ENCODE data around the gene IKZF5.

IKZF5 gene

GRCh38 chr10:122980209-122981065, 28.2 kb downstream of the IKZF5 start, which contains the start of gene PSTK:
PSTK (plus strand) TSS chr10:122980401; CDS start chr10:122980480, 79 bp downstream.
- peak; percentile 95 for DNase-seq

GRCh38 chr10:122974543-122975064, 34.0 kb downstream of the IKZF5 start:
- DNase-seq, result no peak

- no peak for DNase-seq
Measured at GRCh38 chr10:122974023-122974422, 34.6 kb downstream of the IKZF5 start.

GRCh38 chr10:122968698-122969097, 39.9 kb downstream of the IKZF5 start:
- no peak for DNase-seq

- DNase-seq, result no peak
Measured at GRCh38 chr10:122966879-122967278, 41.7 kb downstream of the IKZF5 start.

- no peak for DNase-seq
Measured at GRCh38 chr10:122962405-122962804, 46.2 kb downstream of the IKZF5 start.

DNA sequence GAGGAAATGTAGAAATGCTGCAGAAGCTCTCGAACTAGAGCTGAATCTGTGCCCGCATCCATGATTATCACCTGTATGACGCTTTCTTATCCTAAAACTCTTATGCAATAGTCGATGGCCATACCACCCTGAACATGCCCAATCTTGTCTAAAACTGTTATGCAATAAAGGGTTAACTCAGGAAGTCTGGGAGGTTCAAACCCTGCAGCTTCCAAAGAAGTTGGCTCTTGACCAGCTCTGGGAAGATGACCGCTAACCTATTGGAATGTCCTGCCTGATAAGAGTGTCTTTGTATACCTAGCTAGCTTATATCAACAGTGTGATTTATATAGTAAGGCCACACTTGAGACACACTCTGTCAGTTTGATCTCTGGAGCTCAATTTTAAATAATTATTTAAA, 51.1 kb downstream of the IKZF5 start:
- DNase-seq, result no peak

GRCh38 chr10:122955892-122956291, 52.7 kb downstream of the IKZF5 start:
- DNase-seq, result no peak

DNA sequence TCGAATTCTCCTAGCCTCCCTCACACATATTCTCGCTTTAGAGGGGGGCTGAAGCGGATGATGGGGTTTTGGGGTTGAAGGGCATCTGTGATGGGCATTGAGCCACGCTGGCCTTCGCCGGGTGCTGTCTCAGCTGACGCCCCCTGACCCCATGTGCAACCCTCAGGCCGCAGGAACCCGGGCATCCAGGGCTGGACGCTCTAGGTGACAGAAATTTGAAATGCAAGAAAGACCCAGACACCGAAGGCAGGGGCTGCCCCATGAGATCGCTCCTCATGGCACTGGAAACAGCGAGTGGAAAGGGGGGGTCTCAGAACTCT, 53.9 kb downstream of the IKZF5 start:
- DNase-seq, result peak; percentile 42

GRCh38 chr10:122953902-122954730, 54.5 kb downstream of the IKZF5 start, which contains the start of gene C10orf88:
C10orf88 (minus strand) TSS chr10:122954227; CDS start chr10:122954178, 49 bp downstream.
- DNase-seq, result peak; percentile 99

- no peak for DNase-seq
Measured at GRCh38 chr10:122949296-122949695, 59.3 kb downstream of the IKZF5 start.
